Measurements from ENCODE around the gene CYB5B.
"Not testable (repeated sequence)": the region's sequence is repeated elsewhere in the genome, so short reads cannot be mapped to it uniquely, and the experiment has no call there.

The CYB5B gene

GRCh38 chr16:69410219-69410990 is 14.0 kb upstream of the CYB5B start:
- DNase-seq (ENCODE audit: low read depth): no peak

GRCh38 chr16:69411064-69411985 is 13.1 kb upstream of the CYB5B start:
- no peak for DNase-seq (ENCODE audit: low read depth)

GRCh38 chr16:69412287-69412686 is 12.1 kb upstream of the CYB5B start:
- no peak for DNase-seq (ENCODE audit: low read depth)

DNA sequence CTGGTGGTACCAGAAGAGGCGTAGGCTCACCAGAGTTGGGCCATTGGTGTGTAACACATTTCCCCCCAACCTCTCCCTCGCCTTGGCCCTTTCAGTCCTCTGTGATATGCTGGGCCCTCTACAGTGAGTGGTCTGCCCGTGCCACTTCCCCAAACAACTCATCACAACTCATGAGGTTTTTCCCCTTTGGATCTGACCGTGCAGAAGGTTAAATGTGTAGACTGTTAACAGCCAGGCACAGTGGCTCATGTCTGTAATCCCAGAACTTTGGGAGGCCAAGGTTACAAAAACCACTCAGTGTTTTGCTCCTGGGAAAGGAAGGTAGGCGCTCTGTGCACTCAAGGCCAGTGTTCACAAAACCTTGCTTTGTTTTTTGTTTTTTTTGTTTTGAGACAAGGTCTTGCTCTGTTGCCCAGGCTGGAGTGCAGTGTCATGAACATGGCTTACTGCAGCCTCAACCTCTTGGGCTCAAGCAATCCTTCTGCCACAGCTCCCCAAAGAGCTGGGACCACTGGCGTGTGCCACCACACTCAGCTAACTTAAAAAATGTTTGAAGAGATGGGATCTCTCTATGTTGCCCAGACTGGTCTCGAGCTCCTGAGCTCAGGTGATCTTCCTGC is 11.3 kb upstream of the CYB5B start:
- no peak for DNase-seq (ENCODE audit: low read depth)

- no peak for DNase-seq (ENCODE audit: low read depth)
Observed at GRCh38 chr16:69417520-69418199, 6.8 kb upstream of the CYB5B start.

- no peak for DNase-seq (ENCODE audit: low read depth)
Observed at GRCh38 chr16:69419956-69420355, 4.5 kb upstream of the CYB5B start.

- no peak for DNase-seq (ENCODE audit: low read depth)
Observed at GRCh38 chr16:69423189-69423588, 1.2 kb upstream of the CYB5B start.

- DNase-seq (ENCODE audit: low read depth): no peak
Observed at GRCh38 chr16:69424935-69425784, 741 bp downstream of the CYB5B start.

- no peak for DNase-seq (ENCODE audit: low read depth)
Observed at GRCh38 chr16:69428652-69429051, 4.2 kb downstream of the CYB5B start.

GRCh38 chr16:69429058-69429640 is 4.7 kb downstream of the CYB5B start:
- DNase-seq (ENCODE audit: low read depth): not testable (repeated sequence)

GRCh38 chr16:69431948-69432468 is 7.6 kb downstream of the CYB5B start:
- no peak for DNase-seq (ENCODE audit: low read depth)

DNA sequence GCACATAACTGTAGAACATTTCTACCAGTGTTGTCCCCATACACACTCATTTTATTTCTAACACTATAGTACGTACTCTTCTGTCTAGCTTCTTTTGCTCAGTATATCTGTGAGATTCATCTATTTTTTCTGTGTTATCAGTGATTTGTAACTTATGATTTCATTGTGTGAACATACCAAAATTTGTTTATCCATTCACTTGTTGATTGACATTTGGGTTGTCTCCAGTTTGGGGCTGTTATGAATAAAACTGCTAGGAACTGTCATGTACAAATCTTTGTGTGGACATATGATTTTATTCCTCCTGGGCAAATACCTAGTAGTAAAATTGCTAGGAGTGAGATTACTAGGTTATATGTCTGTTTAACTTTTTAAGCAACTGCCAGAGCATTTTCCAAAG is 9.6 kb downstream of the CYB5B start:
- no peak for DNase-seq (ENCODE audit: low read depth)

DNA sequence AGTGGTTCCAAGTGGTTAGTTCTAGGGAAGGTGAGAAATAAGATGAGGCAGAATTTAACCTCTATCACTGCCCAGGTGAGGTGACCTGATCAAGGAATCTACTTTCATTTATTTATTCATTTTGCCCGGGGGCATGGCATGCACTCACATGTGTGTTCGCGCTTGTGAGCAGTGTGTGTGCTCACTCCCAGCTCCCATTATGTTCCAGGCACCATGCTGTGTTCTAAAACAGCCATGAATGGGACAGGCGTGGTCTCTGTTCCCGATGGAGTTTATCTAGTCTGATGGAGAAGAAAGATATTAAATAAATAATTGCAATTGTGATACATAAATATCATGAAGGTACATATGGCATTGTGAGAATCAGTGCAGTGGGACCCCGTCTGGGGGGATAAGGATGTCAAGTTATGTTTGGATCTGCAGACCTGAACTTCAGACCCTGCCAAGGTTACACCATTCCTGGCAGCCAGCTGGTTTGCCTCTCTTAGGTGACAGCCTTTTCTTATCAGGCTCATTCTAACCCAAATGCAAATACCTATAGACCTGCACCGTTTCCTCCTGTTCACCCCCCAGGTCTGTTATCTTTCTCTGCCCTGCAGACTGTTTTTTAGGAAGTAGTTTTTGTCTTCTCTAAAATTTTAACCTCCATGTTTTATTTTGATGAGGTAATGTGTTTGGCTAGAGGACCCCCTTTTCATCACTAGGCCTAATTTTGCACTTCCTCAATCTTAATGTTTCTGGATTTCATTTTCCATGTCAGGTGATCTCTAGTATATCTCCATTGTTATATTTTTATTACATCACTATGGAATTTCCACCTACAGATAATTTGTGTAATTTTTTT is 11.8 kb downstream of the CYB5B start:
- no peak for DNase-seq (ENCODE audit: low read depth)

GRCh38 chr16:69436896-69437295 is 12.5 kb downstream of the CYB5B start:
- no peak for DNase-seq (ENCODE audit: low read depth)

- no peak for DNase-seq (ENCODE audit: low read depth)
Observed at GRCh38 chr16:69438465-69438864, 14.0 kb downstream of the CYB5B start.

- no peak for DNase-seq (ENCODE audit: low read depth)
Observed at GRCh38 chr16:69440250-69440649, 15.8 kb downstream of the CYB5B start.

- not testable (repeated sequence) for DNase-seq (ENCODE audit: low read depth)
Observed at GRCh38 chr16:69441030-69441429, 16.6 kb downstream of the CYB5B start.

- no peak for DNase-seq (ENCODE audit: low read depth)
Observed at GRCh38 chr16:69443927-69444631, 19.7 kb downstream of the CYB5B start.
